GM19099 (cell line): ENCODE results near the gene OR10C1.

Experiments
- POLR2A ChIP-seq: IDR thresholded peaks from 3 replicates; pipeline ENCODE4 v1.6.1; 2011; ENCODE audit warnings: low read depth; ENCODE audit not compliant: insufficient read length; ENCODE audit errors: extremely low read depth

OR10C1 gene

DNA sequence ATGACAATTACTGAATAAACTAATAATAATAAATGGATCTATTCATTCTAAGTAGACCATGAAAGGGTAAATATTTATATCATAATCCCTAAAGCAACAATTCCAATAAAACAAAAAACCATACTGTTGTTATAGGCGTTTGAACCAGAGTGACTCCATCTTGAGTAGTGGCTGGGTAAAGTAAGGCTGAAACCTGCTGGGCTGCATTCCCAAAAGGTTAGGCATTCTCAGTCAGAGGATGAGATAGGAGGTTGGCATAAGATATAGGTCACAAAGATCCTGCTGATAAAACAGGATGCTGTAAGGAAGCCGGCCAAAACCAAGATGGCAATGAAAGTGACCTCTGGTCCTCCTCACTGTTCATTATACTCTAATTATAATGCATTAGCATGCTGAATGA lies 26.2 kb downstream of the OR10C1 start:
- TF ChIP-seq POLR2A, result no peak

DNA sequence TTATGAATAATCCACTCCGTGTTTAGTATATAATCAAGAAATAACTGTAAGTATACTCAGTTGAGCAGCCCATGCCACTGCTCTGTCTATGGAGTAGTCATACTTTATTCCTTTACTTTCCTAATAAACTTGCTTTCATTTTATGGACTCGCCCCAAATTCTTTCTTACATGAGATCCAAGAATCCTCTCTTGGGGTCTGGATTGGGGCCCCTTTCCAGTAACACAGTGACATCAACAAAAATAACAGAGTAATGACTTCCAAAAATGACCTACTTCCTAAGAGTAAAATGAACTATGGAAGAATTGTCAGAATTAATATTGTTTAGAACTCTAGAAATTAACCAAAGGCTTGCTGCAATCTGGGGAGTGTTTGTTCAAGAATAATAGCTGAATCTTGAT lies 26.7 kb downstream of the OR10C1 start:
- no peak for TF ChIP-seq POLR2A

DNA sequence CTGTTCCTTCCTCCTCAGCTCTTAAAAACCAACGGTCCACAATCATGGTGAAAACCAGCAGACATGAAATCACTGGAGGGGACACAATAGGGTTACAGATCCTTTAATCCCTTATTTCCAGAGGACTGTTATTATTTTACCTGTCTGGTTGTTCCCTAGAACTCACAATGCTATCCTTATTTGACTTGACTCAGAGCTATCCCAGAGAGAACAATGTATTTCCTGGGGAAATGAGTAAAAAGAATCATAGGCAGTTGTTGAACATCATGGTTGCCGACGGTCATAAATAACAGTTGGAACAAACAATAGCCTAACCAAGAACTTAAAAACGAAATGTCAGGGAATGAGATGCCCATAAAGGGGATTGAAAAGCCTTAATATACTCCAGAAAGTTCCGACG lies 27.1 kb downstream of the OR10C1 start:
- TF ChIP-seq POLR2A, result no peak

DNA sequence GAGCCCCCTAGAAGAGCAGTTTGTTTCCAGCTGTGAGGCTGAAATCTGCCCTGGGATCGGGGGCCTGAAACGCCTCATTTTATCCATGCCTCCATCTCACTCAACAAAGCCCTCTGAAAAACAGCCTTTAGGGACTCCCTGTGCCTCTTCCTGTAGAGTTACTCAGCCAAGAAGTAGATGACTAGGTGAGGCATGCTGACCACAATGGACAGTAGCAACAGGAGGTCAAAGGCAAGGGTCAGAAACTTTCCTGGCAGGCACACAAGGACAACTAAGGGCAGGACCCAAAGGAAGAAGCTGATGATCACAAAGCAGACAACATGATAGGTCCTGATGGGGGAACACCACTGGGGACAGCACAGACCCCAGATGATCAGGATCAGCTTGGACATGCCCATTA lies 35.9 kb downstream of the OR10C1 start:
- no peak for TF ChIP-seq POLR2A

DNA sequence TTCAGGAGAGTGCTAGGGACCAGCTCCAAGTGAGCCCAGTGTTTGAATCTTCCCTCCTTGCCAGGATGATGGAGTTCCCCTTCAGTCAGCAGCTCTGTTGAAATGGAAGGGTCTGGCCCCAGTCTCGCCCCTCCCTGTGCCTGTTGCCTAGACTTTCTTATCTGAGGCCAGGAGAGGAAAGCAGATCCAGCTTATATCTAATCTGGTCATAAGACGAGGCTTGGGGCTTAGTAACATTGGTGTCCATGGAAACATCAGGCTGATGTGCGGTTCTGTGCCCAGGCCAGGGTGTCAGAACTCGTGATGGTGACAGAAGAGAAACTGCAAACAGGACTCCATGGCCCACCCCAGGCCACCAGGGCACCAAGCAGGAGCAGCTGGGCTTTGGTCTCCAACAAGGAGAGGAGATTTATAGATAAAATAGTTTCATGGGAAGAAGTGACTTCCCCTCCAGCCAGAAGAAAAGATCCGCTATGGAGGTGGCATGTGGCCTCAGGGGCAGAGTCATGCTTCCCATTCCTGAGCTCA lies 38.9 kb downstream of the OR10C1 start:
- no peak for TF ChIP-seq POLR2A

DNA sequence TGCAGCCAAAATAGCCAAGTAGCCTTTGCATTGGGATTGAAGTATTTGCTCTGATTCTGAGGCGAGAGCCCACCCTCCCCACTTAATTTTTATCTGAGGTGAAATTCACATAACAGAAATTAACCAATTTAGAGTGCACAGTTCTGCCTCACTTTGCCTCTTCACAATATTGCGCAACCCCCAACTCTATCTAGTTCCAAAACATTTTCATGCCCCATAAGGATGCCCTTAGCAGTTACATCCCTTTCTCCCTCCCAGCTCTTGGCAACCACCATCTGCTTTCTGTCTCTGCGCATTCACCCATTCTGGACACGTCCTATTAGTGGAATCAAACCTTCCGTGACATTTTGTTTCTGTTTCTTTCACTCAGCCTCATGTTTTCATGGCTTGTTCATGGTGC lies 39.6 kb downstream of the OR10C1 start:
- no peak for TF ChIP-seq POLR2A

DNA sequence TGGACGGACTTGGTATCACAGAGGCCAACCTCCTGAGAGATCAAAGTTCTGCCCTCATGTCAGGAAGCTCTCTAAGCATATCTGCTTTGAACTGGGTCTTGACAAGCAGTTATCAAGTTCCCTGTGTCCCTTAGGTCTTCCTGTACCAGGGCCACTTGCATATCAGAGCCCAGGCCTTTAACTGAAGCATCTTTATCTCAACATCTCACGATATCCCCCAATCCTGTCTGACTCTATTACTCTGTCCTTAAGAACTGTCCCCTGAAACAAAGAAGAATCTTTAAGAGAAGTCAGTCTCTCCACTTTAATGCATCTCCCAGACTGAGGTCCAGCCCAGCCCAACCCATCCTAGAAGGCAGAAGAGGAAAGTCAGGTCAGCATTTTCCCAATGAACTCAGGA lies 40.5 kb downstream of the OR10C1 start:
- TF ChIP-seq POLR2A, result no peak

DNA sequence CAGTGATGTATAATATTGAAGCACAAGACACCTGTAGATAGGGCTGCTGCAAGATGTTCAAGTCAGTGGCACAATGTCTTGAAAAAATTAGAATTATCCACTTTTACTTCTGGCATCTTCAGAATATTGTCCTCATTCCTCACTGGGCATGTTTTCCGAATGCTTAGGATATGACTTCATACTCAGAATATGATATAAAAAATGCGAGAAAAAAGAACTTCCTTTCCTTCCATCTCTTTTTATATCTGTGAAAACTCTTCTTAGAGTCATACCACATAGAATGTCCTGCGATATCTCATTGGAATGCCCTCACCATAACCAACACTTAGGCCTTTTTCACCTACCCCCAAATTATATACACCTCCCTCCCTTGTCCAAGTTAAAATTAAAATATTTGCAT lies 44.1 kb downstream of the OR10C1 start:
- TF ChIP-seq POLR2A, result no peak

DNA sequence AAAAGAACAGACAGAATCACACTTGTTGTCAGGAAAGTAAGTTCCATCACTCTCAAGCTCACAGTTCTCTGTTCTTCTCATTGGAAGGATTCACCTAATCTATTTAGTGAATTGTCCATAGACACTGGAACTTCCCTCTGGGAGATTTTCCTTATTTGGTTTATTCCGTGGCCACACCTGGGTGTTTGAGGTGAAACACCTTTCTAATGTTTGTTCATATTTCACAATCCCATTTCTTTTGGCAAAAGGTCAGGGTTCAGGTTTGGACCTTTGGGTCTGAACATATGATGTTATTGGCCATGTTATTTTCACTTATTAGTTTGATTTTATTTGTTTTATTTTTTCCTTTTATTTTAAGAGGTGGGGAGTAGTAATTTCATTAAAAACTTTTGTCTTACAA lies 44.6 kb downstream of the OR10C1 start:
- TF ChIP-seq POLR2A, result no peak

DNA sequence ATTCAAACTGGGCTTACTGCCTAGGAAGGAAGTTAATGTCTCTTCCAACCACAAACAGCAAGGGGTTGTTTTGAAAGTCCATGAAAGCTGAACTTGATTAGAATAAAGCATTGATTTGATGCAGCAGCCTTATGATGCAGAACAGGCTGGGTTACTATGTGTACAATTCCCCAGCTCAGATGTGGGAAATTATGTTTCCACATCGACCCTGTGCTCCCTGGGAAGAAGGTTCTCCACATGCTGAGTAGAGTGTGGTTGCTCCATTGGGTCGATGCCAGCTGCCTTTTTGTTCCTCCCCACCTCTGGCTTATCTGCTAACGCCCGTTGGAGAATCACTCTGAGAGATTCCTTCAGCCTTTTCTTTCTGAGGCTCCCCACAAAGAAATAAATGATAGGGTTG lies 47.5 kb downstream of the OR10C1 start:
- no peak for TF ChIP-seq POLR2A

DNA sequence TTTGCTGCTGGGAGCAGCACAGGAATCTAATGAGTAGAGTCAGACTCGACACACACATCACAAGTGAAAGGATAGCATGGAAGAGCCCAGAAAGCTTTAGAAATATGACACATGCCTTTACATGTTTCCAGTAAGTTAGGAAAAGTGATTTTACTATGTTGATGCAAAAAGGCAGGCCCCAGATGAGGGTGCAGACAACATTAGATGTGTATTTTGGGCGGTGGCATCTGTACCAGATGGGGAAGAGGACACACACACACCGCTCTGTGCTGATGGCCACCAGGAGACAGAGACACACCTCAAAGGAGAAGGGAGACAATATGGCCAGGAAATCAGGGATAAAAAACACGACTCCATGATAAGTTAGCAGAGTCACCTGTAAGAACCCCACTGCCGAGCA lies 48.0 kb downstream of the OR10C1 start:
- TF ChIP-seq POLR2A, result no peak

DNA sequence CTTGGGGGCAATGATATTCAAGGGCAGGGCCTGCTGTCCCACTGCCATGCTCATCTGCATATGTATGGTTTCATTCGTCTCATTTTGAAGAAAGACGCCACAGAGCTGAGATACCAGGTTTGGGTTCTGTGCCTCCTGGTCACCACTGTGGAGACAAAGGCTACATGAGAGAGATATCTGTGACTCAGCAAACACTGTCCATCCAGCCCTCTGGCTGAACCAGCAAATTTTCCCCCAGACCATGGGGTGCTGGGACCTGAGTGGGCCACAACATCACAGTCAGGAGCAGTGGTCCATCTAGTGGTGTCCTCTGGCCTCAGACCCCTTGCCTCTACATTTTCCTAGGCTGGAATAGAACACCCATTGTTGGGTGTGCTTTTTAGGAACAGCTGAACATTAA lies 48.6 kb downstream of the OR10C1 start, which contains the start of gene MAS1L:
MAS1L (minus strand) TSS at position 297 of the 400 bp plus-strand sequence; CDS start at position 243, 54 bp downstream.
- no peak for TF ChIP-seq POLR2A

DNA sequence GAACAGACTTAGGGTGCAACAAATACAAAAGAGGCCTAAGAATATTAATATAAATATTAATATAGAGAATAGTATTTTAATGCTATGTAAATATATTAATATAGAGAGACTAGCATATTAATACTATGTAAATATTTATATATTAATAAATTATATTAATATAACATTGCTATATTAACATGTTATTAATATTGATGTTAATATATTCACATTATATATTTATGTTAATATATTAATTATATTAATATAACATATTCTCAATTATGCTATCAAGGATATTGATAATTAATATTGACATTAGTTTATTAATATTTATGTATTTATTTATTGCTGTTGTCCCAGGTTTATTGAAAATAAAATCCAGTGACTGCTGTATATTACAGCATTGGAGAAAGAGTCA lies 49.8 kb downstream of the OR10C1 start:
- no peak for TF ChIP-seq POLR2A

DNA sequence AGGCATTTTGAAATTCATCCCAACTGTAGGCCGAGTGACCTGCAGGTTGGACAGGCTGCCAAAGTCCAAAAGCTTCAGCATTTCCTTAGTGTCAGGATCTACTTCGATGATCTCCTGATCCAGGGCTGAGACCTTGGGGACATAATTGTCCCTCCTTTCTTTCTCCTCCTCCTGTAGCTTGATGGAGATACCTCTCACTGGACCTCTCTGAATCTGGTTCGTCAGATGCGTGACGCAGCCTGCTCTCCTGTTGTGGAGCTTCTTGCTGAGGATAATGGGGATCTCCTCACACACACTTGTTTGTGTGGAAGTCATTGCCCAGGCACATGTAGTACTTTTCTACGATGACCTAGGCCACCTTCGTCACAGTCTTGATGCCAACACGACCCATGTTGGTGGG lies 50.2 kb downstream of the OR10C1 start:
- no peak for TF ChIP-seq POLR2A

DNA sequence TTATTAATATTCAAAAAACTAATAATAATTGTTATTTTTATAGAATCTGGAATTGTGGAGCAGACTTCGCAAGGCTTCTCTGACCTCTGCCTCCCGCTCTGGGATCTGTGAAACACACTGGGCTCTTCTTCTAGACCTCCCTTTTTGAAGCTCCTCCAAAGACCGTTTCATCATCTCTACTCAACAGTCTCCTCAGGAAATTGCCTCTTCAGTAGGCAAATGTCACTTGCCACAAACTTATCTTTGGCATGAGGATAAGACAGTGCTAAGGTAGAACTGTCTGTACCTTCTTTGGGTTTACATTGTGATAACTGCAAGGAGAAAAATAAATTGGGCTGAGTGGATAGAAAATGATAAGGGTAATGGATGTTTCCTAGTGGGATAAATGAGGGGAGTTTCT lies 50.9 kb downstream of the OR10C1 start:
- TF ChIP-seq POLR2A, result no peak

DNA sequence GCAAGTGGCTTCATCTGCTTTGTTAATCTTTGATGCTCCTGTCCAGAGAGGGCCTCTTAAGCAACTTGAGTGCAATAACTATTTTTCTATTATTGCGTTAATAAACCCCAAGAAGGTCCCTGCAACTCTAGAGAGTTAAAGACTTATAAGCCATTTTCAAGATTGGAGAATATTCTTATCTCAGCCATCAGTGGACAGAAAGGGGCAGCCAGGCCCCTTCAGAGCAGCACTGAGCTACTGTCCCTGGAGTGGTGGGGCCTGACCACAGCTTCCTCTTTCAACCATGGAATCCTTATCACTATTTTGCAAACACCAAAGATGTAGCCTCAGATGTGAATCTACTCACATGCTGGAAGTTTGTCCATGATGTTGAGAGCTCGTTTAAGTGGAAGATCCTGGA lies 51.4 kb downstream of the OR10C1 start:
- TF ChIP-seq POLR2A, result no peak
